ENCODE results near the gene CDCA4. TPM values are rescaled to one million over a fixed set of nuclear protein-coding genes. Genes with fewer than 3 reads are reported as not detected.

Gene CDCA4
- total RNA-seq (6.3 TPM), polyA plus RNA-seq (ENCODE audit: insufficient read depth, low read depth, low replicate concordance) (4.1 TPM)
- long read RNA-seq, donor 1, transcript CDCA4-201 (2 exons, 2,513 nt) = major isoform, 8 of 25 reads
- long read RNA-seq, donor 1, partial matches to known transcripts = 17 of 25 reads
- long read RNA-seq, donor 1, other reads (novel, unspliced or antisense) = 0 of 25 reads
- long read RNA-seq, donor 2, transcript CDCA4-201 (2 exons, 2,513 nt) = major isoform, 9 of 9 reads
- long read RNA-seq, donor 2, partial matches to known transcripts = 0 of 9 reads
- long read RNA-seq, donor 2, other reads (novel, unspliced or antisense) = 0 of 9 reads
- long read RNA-seq, donor 3, transcript CDCA4-201 (2 exons, 2,513 nt) = major isoform, 5 of 5 reads
- long read RNA-seq, donor 3, partial matches to known transcripts = 0 of 5 reads
- long read RNA-seq, donor 3, other reads (novel, unspliced or antisense) = 0 of 5 reads
- long read RNA-seq, donor 4, transcript CDCA4-201 (2 exons, 2,513 nt) = major isoform, 10 of 10 reads
- long read RNA-seq, donor 4, partial matches to known transcripts = 0 of 10 reads
- long read RNA-seq, donor 4, other reads (novel, unspliced or antisense) = 0 of 10 reads
- long read RNA-seq, donor 5 = 0 reads
- long read RNA-seq, donor 6 = 0 reads
- long read RNA-seq, donor 7, transcript CDCA4-201 (2 exons, 2,513 nt) = major isoform, 6 of 11 reads
- long read RNA-seq, donor 7, partial matches to known transcripts = 0 of 11 reads
- long read RNA-seq, donor 7, other reads (novel, unspliced or antisense) = 4 of 11 reads
- long read RNA-seq, donor 8, transcript CDCA4-201 (2 exons, 2,513 nt) = major isoform, 10 of 10 reads
- long read RNA-seq, donor 8, partial matches to known transcripts = 0 of 10 reads
- long read RNA-seq, donor 8, other reads (novel, unspliced or antisense) = 0 of 10 reads
- long read RNA-seq, donor 9, transcript CDCA4-201 (2 exons, 2,513 nt) = major isoform, 7 of 7 reads
- long read RNA-seq, donor 9, partial matches to known transcripts = 0 of 7 reads
- long read RNA-seq, donor 9, other reads (novel, unspliced or antisense) = 0 of 7 reads
- long read RNA-seq, donor 10, partial matches to known transcripts = 0 of 4 reads
- long read RNA-seq, donor 10, other reads (novel, unspliced or antisense) = 0 of 4 reads

- no peak for FAIRE-seq
- Histone ChIP-seq H3K9ac (ENCODE audit: low read length in 3 of 3) (peak within 1 kb of the TSS; percentile 62 to 87 (median 65)), H3K4me1 (ENCODE audit: control insufficient read depth in 2 of 3, insufficient read depth in 2 of 3, low read depth in 1 of 3, low read length in 3 of 3) (peaks cover 0 to 16% (median 0%) of the 10 kb centered on the region in 3 donors), H3K27ac (ENCODE audit: low read depth in 2 of 2, low read length in 2 of 2) (peak within 1 kb of the TSS; percentile 57 to 85), H3K9me3 (ENCODE audit: control insufficient read depth in 2 of 3, insufficient read depth in 1 of 3, low read length in 3 of 3) (no peaks in the 10 kb centered on the region), H3K36me3 (ENCODE audit: control insufficient read depth in 2 of 3, insufficient read depth in 3 of 3, low read length in 3 of 3) (no peaks in the 10 kb centered on the region), H3K27me3 (ENCODE audit: control insufficient read depth, insufficient read depth, low read length) (no peaks in the 10 kb centered on the region), H3K4me3 (ENCODE audit: low read length in 3 of 3) (peak within 1 kb of the TSS; percentile 67 to 89 (median 87))
- no peak for TF ChIP-seq CTCF (IDR thresholded peaks at IDR 0.05; ENCODE audit: borderline replicate concordance, extremely low read depth, insufficient read depth)
- intact Hi-C loops (cut with DNase I) = no loop called here
- DNase-seq = peak; percentile 97 to 99 (median 99)
Observed at GRCh38 chr14:105020815-105021655, at the start of gene CDCA4. Gene CDCA4 (minus strand): TSS chr14:105021083. CDS start chr14:105011929, 9,154 bp downstream.

- H3K9me3 ChIP-seq (ENCODE audit: control insufficient read depth in 2 of 3, insufficient read depth in 1 of 3, low read length in 3 of 3) = no peaks in the 10 kb centered on the region
- no peak overlapping the region for H3K4me3 ChIP-seq (ENCODE audit: low read length in 3 of 3)
- H3K36me3 ChIP-seq (ENCODE audit: control insufficient read depth in 2 of 3, insufficient read depth in 3 of 3, low read length in 3 of 3) = no peaks in the 10 kb centered on the region
- TF ChIP-seq CTCF (IDR thresholded peaks at IDR 0.05; ENCODE audit: borderline replicate concordance, extremely low read depth, insufficient read depth) = no peak
- intact Hi-C loops (cut with DNase I) = no loop called here
- H3K27me3 ChIP-seq (ENCODE audit: control insufficient read depth, insufficient read depth, low read length) = no peaks in the 10 kb centered on the region
- peak in 1 of 5 donors; percentile 73 for DNase-seq
- H3K9ac ChIP-seq (ENCODE audit: low read length in 3 of 3) = no peak overlapping the region
- H3K4me1 ChIP-seq (ENCODE audit: control insufficient read depth in 2 of 3, insufficient read depth in 2 of 3, low read depth in 1 of 3, low read length in 3 of 3) = peaks cover 0 to 2% (median 0%) of the 10 kb centered on the region in 3 donors
- no peak overlapping the region for H3K27ac ChIP-seq (ENCODE audit: low read depth in 2 of 2, low read length in 2 of 2)
- no peak for FAIRE-seq
Observed at GRCh38 chr14:105069871-105070759, 49.2 kb upstream of the CDCA4 start.

All from kidney (tissue), 22 donors.